Measurements from ENCODE around the gene CCDC85C.

GRCh38 chr14:99602054-99602787, 1.8 kb downstream of the CCDC85C start:
- TF ChIP-seq POLR2A (IDR thresholded peaks at IDR 0.05) (no peak), CTCF (IDR thresholded peaks at IDR 0.05) (no peak), EP300 (IDR thresholded peaks at IDR 0.05) (no peak)

Data from ovary (tissue), 3 donors.